MCF 10A (cell line): ENCODE data around the gene ADSS1. TPM values are rescaled to one million over a fixed set of nuclear protein-coding genes. Genes with fewer than 3 reads are reported as not detected.

Source experiments
- BruUV-seq: library from RNA; stranded (reverse); fragments of 400-500 nt; replicated peaks from 2 replicates; lab custom pipeline; 2021; lab: Mats Ljungman, UMichigan
- CTCF ChIA-PET: fragments of 300-600 bp; sonication (Branson Sonifier 250); formaldehyde crosslinking; extraction: SDS; loops from one replicate; lab custom pipeline; 2021; ENCODE audit warnings: antibody characterized with exemption, inconsistent platforms; lab: Yijun Ruan, JAX
- POLR2A ChIA-PET: fragments of 300-600, 350-650 bp; sonication (Branson Sonifier 250); formaldehyde crosslinking; extraction: SDS; loops from one replicate; lab custom pipeline; 2020; ENCODE audit warnings: antibody characterized with exemption, inconsistent platforms; lab: Yijun Ruan, JAX
- DNase-seq: peaks from one replicate; pipeline ENCODE4 v3.0.0-alpha.2; 2018; ENCODE audit not compliant: unreplicated experiment
- H3K27ac Mint-ChIP-seq: one replicate; pipeline ENCODE4 v1.8.0; 2022; ENCODE audit warnings: mild to moderate bottlenecking, low read depth, mixed read lengths; ENCODE audit not compliant: unreplicated experiment
- H3K27me3 Mint-ChIP-seq: one replicate; pipeline ENCODE4 v1.8.0; 2022; ENCODE audit warnings: mixed read lengths; ENCODE audit not compliant: insufficient read depth, unreplicated experiment
- H3K36me3 Mint-ChIP-seq: one replicate; pipeline ENCODE4 v1.8.0; 2022; ENCODE audit warnings: mild to moderate bottlenecking, moderate library complexity, mixed read lengths; ENCODE audit not compliant: insufficient read depth, unreplicated experiment
- H3K4me1 Mint-ChIP-seq: one replicate; pipeline ENCODE4 v1.8.0; 2022; ENCODE audit warnings: mixed read lengths; ENCODE audit not compliant: insufficient read depth, unreplicated experiment
- H3K4me3 Mint-ChIP-seq: one replicate; pipeline ENCODE4 v1.8.0; 2022; ENCODE audit warnings: mild to moderate bottlenecking, moderate library complexity, mixed read lengths; ENCODE audit not compliant: unreplicated experiment
- H3K9me3 Mint-ChIP-seq: one replicate; pipeline ENCODE4 v1.8.0; 2022; ENCODE audit warnings: mixed read lengths; ENCODE audit not compliant: unreplicated experiment
- CTCF ChIP-seq: fragments of 200-600 bp; IDR thresholded peaks from one replicate; pipeline ENCODE4 v1.8.0; 2022; ENCODE audit warnings: antibody characterized with exemption, mild to moderate bottlenecking; ENCODE audit not compliant: unreplicated experiment
- intact Hi-C: fragments of 100-400 bp; cut with micrococcal nuclease; formaldehyde crosslinking; loops from 2 replicates; pipeline ENCODE4 v1.14.1; 2022
- total RNA-seq: library from RNA; stranded (reverse); gene quantifications from 2 replicates; pipeline ENCODE4 v1.2.3, GENCODE V29; 2022

Gene ADSS1
- total RNA-seq, 1 experiment from 2014 or later: 2.9 TPM

- Mint-ChIP-seq H3K4me1 (peaks cover 23% of the 10 kb centered on the region), H3K4me3 (peak overlapping the region; percentile 12), H3K9me3 (no peaks in the 10 kb centered on the region), H3K27me3 (no peaks in the 10 kb centered on the region), H3K27ac (peak overlapping the region; percentile 74), H3K36me3 (peaks cover 22% of the 10 kb centered on the region)
- no peak for TF ChIP-seq CTCF
- ChIA-PET POLR2A (interaction anchor here (0.5 to 2.5 kb wide), 2 partner anchors 14 to 22 kb away, joined by 3 to 8 read pairs; no protein-coding TSS in a partner anchor), CTCF (interaction anchor here (0.6 to 2.7 kb wide), 7 partner anchors 14 to 1590 kb away, joined by 3 to 10 read pairs (median 4); partner anchors contain the start of gene ADSS1)
- DNase-seq: peak; percentile 80
- intact Hi-C loops: no loop called here
- BruUV-seq: no TSS peak
Observed at GRCh38 chr14:104694991-104695659, 28.9 kb upstream of the ADSS1 start.

GRCh38 chr14:104695660-104696000 is 28.4 kb upstream of the ADSS1 start:
- H3K4me3 Mint-ChIP-seq: peak overlapping the region; percentile 12
- intact Hi-C loops: no loop called here
- peaks cover 26% of the 10 kb centered on the region for H3K36me3 Mint-ChIP-seq
- no peak for TF ChIP-seq CTCF
- ChIA-PET CTCF (interaction anchor here (0.7 to 2.7 kb wide), 4 partner anchors 13 to 1127 kb away, joined by 3 to 10 read pairs (median 6); partner anchors contain the start of gene ADSS1), POLR2A (interaction anchor here (2.5 kb wide), 1 partner anchor 14 kb away, joined by 8 read pairs; no protein-coding TSS in a partner anchor)
- H3K4me1 Mint-ChIP-seq: peaks cover 23% of the 10 kb centered on the region
- H3K27me3 Mint-ChIP-seq: no peaks in the 10 kb centered on the region
- no peak for DNase-seq
- H3K27ac Mint-ChIP-seq: peak overlapping the region; percentile 74
- no peaks in the 10 kb centered on the region for H3K9me3 Mint-ChIP-seq
- BruUV-seq: no TSS peak

- H3K9me3 Mint-ChIP-seq: no peaks in the 10 kb centered on the region
- CTCF ChIA-PET: interaction anchor here (0.6 to 1.9 kb wide), 3 partner anchors 12 to 559 kb away, joined by 3 to 9 read pairs (median 7); no protein-coding TSS in a partner anchor
- H3K4me1 Mint-ChIP-seq: peaks cover 23% of the 10 kb centered on the region
- peaks cover 33% of the 10 kb centered on the region for H3K36me3 Mint-ChIP-seq
- DNase-seq: no peak
- H3K27ac Mint-ChIP-seq: peak overlapping the region; percentile 74
- POLR2A ChIA-PET: interaction anchor here (0.8 to 2.9 kb wide), 4 partner anchors 9 to 56 kb away, joined by 3 to 11 read pairs (median 6); no protein-coding TSS in a partner anchor
- BruUV-seq: no TSS peak
- no peaks in the 10 kb centered on the region for H3K27me3 Mint-ChIP-seq
- H3K4me3 Mint-ChIP-seq: no peak overlapping the region
- TF ChIP-seq CTCF: no peak
- intact Hi-C loops: no loop called here
Observed at GRCh38 chr14:104696671-104697316, 27.2 kb upstream of the ADSS1 start.

- CTCF ChIA-PET: interaction anchor here (1.5 kb wide), 2 partner anchors 12 to 26 kb away, joined by 7 to 9 read pairs; no protein-coding TSS in a partner anchor
- Mint-ChIP-seq H3K4me1 (peaks cover 23% of the 10 kb centered on the region), H3K4me3 (no peak overlapping the region), H3K36me3 (peaks cover 33% of the 10 kb centered on the region), H3K27ac (no peak overlapping the region), H3K27me3 (no peaks in the 10 kb centered on the region), H3K9me3 (no peaks in the 10 kb centered on the region)
- BruUV-seq: no TSS peak
- no peak for DNase-seq
- POLR2A ChIA-PET: interaction anchor here (0.8 to 2.9 kb wide), 5 partner anchors 7 to 26 kb away, joined by 3 to 11 read pairs (median 4); no protein-coding TSS in a partner anchor
- intact Hi-C loops: no loop called here
- no peak for TF ChIP-seq CTCF
Observed at GRCh38 chr14:104697317-104697703, 26.7 kb upstream of the ADSS1 start.
